HL-60 (cell line): ENCODE results near the gene SUPV3L1.
"Not testable (repeated sequence)": the region's sequence is repeated elsewhere in the genome, so short reads cannot be mapped to it uniquely, and the experiment has no call there.

Source experiments
- DNase-seq, 2 experiments: peaks; one replicate each; pipeline ENCODE4 v3.0.0-alpha.2; 2010 to 2020; ENCODE audit warnings: low read depth in 1 of 2, low spot score in 1 of 2
- H3K27ac ChIP-seq: fragments of 250-450 bp; sonication (Bioruptor Pico); replicated peaks from 2 replicates; pipeline ENCODE4 v1.5.1; 2020; ENCODE audit warnings: mild to moderate bottlenecking, moderate library complexity
- H3K27me3 ChIP-seq: fragments of 250-450 bp; sonication (Bioruptor Pico); 2 replicates; pipeline ENCODE4 v1.5.1; 2021; ENCODE audit warnings: mild to moderate bottlenecking, moderate library complexity; ENCODE audit not compliant: insufficient read depth, poor library complexity, severe bottlenecking
- H3K4me3 ChIP-seq: replicated peaks from 2 replicates; pipeline ENCODE4 v1.5.1; 2011; ENCODE audit warnings: mild to moderate bottlenecking, control low read depth, low read length; ENCODE audit not compliant: insufficient read depth
- CTCF ChIP-seq: IDR thresholded peaks from one replicate; pipeline ENCODE4 v1.5.1; 2011; ENCODE audit warnings: low read length, control low read depth, inconsistent platforms; ENCODE audit not compliant: insufficient read depth
- GABPA ChIP-seq: IDR thresholded peaks from 2 replicates; pipeline ENCODE4 v1.6.1; 2012; ENCODE audit warnings: low read depth
- POLR2AphosphoS5 ChIP-seq: IDR thresholded peaks from 2 replicates; pipeline ENCODE4 v1.6.1; 2012; ENCODE audit warnings: low read depth
- SPI1 ChIP-seq: IDR thresholded peaks from 2 replicates; pipeline ENCODE4 v1.6.1; 2012; ENCODE audit warnings: low read depth, mild to moderate bottlenecking, borderline replicate concordance
- TF ChIP-seq, protein P1 (sequence below): IDR thresholded peaks from 2 replicates; pipeline ENCODE4 v1.6.1; 2012; ENCODE audit warnings: low read depth; ENCODE audit not compliant: insufficient replicate concordance

Gene SUPV3L1

DNA sequence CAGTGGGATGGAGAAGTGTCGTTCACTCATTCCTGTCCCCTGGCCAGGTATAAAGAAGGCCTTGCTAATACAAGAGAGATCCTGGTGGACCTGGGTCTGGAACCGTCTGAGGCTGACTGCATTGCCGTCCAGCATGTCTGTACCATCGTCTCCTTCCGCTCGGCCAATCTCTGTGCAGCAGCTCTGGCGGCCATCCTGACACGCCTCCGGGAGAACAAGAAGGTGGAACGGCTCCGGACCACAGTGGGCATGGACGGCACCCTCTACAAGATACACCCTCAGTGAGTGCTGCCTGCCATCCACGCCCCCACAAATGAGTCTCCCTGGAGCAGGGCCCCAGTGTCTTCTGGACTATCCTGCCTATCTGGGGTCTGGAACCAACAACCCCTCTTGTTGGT lies 67.3 kb downstream of the SUPV3L1 start:
- no peak overlapping the region for H3K4me3 ChIP-seq
- no peak overlapping the region for H3K27ac ChIP-seq
- H3K27me3 ChIP-seq, result no peaks in the 10 kb centered on the region
- no peak for DNase-seq
- TF ChIP-seq POLR2AphosphoS5 (no peak), CTCF (no peak), GABPA (no peak), SPI1 (no peak)
- TF ChIP-seq, protein P1, sequence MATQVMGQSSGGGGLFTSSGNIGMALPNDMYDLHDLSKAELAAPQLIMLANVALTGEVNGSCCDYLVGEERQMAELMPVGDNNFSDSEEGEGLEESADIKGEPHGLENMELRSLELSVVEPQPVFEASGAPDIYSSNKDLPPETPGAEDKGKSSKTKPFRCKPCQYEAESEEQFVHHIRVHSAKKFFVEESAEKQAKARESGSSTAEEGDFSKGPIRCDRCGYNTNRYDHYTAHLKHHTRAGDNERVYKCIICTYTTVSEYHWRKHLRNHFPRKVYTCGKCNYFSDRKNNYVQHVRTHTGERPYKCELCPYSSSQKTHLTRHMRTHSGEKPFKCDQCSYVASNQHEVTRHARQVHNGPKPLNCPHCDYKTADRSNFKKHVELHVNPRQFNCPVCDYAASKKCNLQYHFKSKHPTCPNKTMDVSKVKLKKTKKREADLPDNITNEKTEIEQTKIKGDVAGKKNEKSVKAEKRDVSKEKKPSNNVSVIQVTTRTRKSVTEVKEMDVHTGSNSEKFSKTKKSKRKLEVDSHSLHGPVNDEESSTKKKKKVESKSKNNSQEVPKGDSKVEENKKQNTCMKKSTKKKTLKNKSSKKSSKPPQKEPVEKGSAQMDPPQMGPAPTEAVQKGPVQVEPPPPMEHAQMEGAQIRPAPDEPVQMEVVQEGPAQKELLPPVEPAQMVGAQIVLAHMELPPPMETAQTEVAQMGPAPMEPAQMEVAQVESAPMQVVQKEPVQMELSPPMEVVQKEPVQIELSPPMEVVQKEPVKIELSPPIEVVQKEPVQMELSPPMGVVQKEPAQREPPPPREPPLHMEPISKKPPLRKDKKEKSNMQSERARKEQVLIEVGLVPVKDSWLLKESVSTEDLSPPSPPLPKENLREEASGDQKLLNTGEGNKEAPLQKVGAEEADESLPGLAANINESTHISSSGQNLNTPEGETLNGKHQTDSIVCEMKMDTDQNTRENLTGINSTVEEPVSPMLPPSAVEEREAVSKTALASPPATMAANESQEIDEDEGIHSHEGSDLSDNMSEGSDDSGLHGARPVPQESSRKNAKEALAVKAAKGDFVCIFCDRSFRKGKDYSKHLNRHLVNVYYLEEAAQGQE, result no peak

DNA sequence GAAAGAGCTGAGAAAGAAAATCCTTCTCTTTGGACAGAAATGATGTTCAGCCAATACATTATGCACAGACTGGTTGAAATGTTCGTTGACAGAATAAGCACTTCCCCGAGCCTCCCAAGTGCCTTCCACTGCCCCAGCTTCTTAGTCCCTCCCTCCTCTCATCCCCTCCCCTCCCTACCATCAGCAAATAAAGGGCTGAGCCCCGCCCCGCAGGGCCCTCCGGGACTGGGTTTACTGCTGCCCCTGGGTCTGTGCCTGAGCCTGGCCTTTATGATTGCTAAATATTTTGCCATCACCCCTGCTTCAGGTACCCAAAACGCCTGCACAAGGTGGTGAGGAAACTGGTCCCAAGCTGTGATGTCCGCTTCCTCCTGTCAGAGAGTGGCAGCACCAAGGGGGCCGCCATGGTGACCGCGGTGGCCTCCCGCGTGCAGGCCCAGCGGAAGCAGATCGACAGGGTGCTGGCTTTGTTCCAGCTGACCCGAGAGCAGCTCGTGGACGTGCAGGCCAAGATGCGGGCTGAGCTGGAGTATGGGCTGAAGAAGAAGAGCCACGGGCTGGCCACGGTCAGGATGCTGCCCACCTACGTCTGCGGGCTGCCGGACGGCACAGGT lies 68.2 kb downstream of the SUPV3L1 start:
- no peak overlapping the region for H3K27ac ChIP-seq
- TF ChIP-seq SPI1 (no peak), CTCF (no peak), POLR2AphosphoS5 (no peak), GABPA (no peak)
- TF ChIP-seq, protein P1, result no peak
- H3K27me3 ChIP-seq, result no peaks in the 10 kb centered on the region
- H3K4me3 ChIP-seq, result no peak overlapping the region
- no peak for DNase-seq

GRCh38 chr10:69250041-69250440 lies 70.0 kb downstream of the SUPV3L1 start:
- Histone ChIP-seq H3K27me3 (no peaks in the 10 kb centered on the region), H3K4me3 (no peak overlapping the region), H3K27ac (no peak overlapping the region)
- DNase-seq, result no peak
- TF ChIP-seq SPI1, result no peak
- TF ChIP-seq, protein P1, result no peak
- TF ChIP-seq POLR2AphosphoS5, result no peak
- no peak for TF ChIP-seq CTCF
- TF ChIP-seq GABPA, result no peak

DNA sequence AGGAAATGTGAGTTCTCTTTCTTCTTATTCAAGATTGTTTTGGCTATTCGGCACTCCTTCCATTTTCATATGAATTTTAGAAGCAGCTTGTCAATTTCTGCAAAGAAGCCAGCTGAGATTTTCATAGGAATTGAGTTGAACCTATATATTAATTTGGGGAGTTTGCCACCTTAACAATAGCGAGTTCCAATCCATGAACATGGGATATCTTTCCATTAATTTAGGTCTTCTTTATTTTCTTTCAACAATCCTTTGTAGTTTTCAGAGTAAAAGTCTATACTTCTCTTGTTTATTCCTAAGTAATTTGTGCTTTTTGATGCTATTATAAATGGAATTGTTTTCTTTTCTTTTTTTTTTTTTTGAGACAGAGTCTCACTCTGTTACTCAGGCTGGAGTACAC lies 71.4 kb downstream of the SUPV3L1 start:
- DNase-seq, H3K27ac ChIP-seq, H3K27me3 ChIP-seq, H3K4me3 ChIP-seq: not testable (repeated sequence)
